Loucy (cell line): ENCODE measurements around the gene ABI3.

ENCODE experiments used
- H2AFZ ChIP-seq: fragments of 200-600 bp; sonication (generic); 2 replicates; pipeline ENCODE4 v1.6.0; 2016; ENCODE audit warnings: antibody characterized with exemption, mild to moderate bottlenecking, low read length, moderate library complexity
- H3F3A ChIP-seq: fragments of 200-600 bp; 2 replicates; pipeline ENCODE4 v1.6.0; 2016; ENCODE audit warnings: antibody characterized with exemption, low read depth, mild to moderate bottlenecking
- H3K27me3 ChIP-seq: fragments of 200-600 bp; sonication (generic); 2 replicates; pipeline ENCODE4 v1.6.1; 2014; ENCODE audit warnings: low read length, mild to moderate bottlenecking; ENCODE audit not compliant: insufficient read depth, poor library complexity, severe bottlenecking
- H3K36me3 ChIP-seq: fragments of 200-600 bp; sonication (generic); 2 replicates; pipeline ENCODE4 v1.6.1; 2016; ENCODE audit warnings: low read length; ENCODE audit not compliant: insufficient read depth
- H3K4me1 ChIP-seq: fragments of 200-600 bp; sonication (generic); 2 replicates; pipeline ENCODE4 v1.5.1; 2014; ENCODE audit warnings: low read length, mild to moderate bottlenecking; ENCODE audit not compliant: insufficient read depth, poor library complexity, severe bottlenecking
- H3K4me2 ChIP-seq: fragments of 200-600 bp; sonication (generic); 2 replicates; pipeline ENCODE4 v1.6.0; 2014; ENCODE audit warnings: antibody characterized with exemption, low read length, low read depth, mild to moderate bottlenecking; ENCODE audit not compliant: poor library complexity, severe bottlenecking
- H3K4me3 ChIP-seq: fragments of 200-600 bp; sonication (generic); 2 replicates; pipeline ENCODE4 v1.5.1; 2014; ENCODE audit warnings: low read length, mild to moderate bottlenecking, mixed read lengths; ENCODE audit not compliant: poor library complexity, severe bottlenecking
- H3K79me2 ChIP-seq: fragments of 200-600 bp; sonication (generic); 2 replicates; pipeline ENCODE4 v1.6.1; 2014; ENCODE audit warnings: low read length; ENCODE audit not compliant: insufficient read depth
- H3K9ac ChIP-seq: fragments of 200-600 bp; sonication (generic); 2 replicates; pipeline ENCODE4 v1.6.0; 2014; ENCODE audit warnings: mild to moderate bottlenecking, low read depth, low read length, moderate library complexity; ENCODE audit not compliant: poor library complexity, severe bottlenecking
- H3K9me2 ChIP-seq: fragments of 200-600 bp; sonication (generic); replicated peaks from 2 replicates; pipeline ENCODE4 v1.6.1; 2016; ENCODE audit warnings: low read depth, low read length, mixed read lengths
- H3K9me3 ChIP-seq: fragments of 200-600 bp; sonication (generic); 2 replicates; pipeline ENCODE4 v1.6.1; 2014; ENCODE audit warnings: mild to moderate bottlenecking, antibody characterized with exemption, low read length, low read depth; ENCODE audit not compliant: insufficient read depth
- H4K20me1 ChIP-seq: fragments of 200-600 bp; sonication (generic); 2 replicates; pipeline ENCODE4 v1.6.0; 2014; ENCODE audit warnings: antibody characterized with exemption, low read length, mild to moderate bottlenecking; ENCODE audit not compliant: insufficient read depth, poor library complexity, severe bottlenecking
- EZH2phosphoT487 ChIP-seq: fragments of 200-600 bp; IDR thresholded peaks from 2 replicates; pipeline ENCODE4 v1.6.1; 2018; ENCODE audit warnings: antibody characterized with exemption, mild to moderate bottlenecking, moderate library complexity, borderline replicate concordance
- TF ChIP-seq, protein P1 (sequence below): fragments of 200-600 bp; sonication (generic); conservative IDR thresholded peaks from 2 replicates; pipeline ENCODE4 v1.5.1; 2014; ENCODE audit warnings: mild to moderate bottlenecking, antibody characterized with exemption, low read length

ABI3 gene

DNA sequence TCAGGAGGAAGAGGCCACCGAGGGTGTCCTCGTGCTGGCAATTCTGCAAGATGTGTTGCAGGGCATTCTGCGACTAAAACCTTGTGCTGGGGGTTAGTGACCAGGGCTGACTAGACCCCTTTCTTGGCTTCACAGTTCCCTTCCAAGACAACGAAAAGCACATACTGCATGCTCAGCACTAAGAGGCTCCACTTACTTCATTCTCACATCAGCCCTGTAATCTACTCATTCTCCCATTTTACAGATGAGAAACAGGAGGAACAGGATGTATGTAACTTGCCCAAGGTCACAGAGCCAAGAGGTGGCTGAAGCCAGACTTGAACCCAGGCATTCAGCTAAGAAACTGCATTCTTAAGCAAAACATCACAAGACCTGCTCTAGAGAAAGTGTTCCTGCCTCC, 25.4 kb downstream of the ABI3 start:
- Histone ChIP-seq H3K4me3 (no peak overlapping the region), H2AFZ (no peak overlapping the region), H3K9me3 (no peaks in the 10 kb centered on the region), H3K79me2 (no peaks in the 10 kb centered on the region), H3F3A (no peaks in the 10 kb centered on the region), H3K4me1 (peaks cover 5% of the 10 kb centered on the region), H3K36me3 (no peaks in the 10 kb centered on the region), H3K9ac (no peak overlapping the region), H3K9me2 (no peaks in the 10 kb centered on the region), H3K27me3 (no peaks in the 10 kb centered on the region), H3K4me2 (no peak overlapping the region), H4K20me1 (no peaks in the 10 kb centered on the region)
- no peak for TF ChIP-seq EZH2phosphoT487
- TF ChIP-seq, protein P1, sequence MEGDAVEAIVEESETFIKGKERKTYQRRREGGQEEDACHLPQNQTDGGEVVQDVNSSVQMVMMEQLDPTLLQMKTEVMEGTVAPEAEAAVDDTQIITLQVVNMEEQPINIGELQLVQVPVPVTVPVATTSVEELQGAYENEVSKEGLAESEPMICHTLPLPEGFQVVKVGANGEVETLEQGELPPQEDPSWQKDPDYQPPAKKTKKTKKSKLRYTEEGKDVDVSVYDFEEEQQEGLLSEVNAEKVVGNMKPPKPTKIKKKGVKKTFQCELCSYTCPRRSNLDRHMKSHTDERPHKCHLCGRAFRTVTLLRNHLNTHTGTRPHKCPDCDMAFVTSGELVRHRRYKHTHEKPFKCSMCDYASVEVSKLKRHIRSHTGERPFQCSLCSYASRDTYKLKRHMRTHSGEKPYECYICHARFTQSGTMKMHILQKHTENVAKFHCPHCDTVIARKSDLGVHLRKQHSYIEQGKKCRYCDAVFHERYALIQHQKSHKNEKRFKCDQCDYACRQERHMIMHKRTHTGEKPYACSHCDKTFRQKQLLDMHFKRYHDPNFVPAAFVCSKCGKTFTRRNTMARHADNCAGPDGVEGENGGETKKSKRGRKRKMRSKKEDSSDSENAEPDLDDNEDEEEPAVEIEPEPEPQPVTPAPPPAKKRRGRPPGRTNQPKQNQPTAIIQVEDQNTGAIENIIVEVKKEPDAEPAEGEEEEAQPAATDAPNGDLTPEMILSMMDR, result no peak

DNA sequence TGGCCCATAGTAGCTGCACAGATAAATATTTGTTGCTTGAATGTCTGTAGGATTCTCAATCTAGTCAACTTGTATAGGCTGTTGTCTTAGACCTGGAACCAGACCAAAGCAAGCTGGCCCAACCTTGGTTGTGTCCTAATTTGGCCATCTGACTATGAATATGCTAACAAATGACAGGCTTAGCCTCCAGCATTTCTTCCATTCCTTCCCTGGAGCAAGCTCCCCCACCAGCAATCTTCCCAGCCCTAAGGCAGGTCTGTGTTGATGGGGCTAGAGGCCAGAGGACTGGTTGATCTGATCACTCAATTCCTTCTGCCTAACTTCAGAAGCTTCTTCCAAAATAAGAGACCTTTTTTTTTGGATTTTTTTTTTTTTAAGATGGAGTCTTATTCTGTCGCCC, 29.5 kb downstream of the ABI3 start:
- Histone ChIP-seq H3F3A (no peaks in the 10 kb centered on the region), H4K20me1 (no peaks in the 10 kb centered on the region), H3K4me1 (no peaks in the 10 kb centered on the region), H3K9me2 (no peaks in the 10 kb centered on the region), H3K27me3 (no peaks in the 10 kb centered on the region), H3K4me2 (no peak overlapping the region), H3K36me3 (no peaks in the 10 kb centered on the region), H3K9ac (no peak overlapping the region), H3K79me2 (no peaks in the 10 kb centered on the region), H2AFZ (no peak overlapping the region), H3K9me3 (no peaks in the 10 kb centered on the region), H3K4me3 (no peak overlapping the region)
- no peak for TF ChIP-seq EZH2phosphoT487
- TF ChIP-seq, protein P1, result no peak

DNA sequence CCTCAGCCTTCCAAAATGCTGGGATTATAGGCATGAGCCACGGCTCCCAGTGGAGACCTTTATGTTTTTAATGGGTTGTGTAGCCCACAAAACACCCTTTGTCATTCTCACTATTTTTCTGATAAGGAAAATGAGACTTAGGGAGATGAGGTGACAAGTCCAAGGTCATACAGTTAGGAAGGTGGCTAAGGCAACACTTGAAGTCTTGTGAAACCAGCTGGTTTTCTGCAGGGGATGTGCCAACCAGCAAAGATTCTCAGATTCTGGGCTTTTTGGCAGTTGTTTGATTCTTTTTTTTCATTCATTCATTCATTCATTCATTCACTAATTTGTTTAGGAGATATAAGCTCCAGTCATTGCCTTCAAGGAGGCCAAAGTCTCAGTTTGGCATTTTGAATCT, 30.1 kb downstream of the ABI3 start:
- no peaks in the 10 kb centered on the region for H3K79me2 ChIP-seq
- TF ChIP-seq EZH2phosphoT487, result no peak
- TF ChIP-seq, protein P1, result no peak

More for the DNA sequence above, 30.1 kb downstream of the ABI3 start:
- Histone ChIP-seq H3K4me3 (no peak overlapping the region), H3K4me2 (no peak overlapping the region), H3K9ac (no peak overlapping the region), H3K36me3 (no peaks in the 10 kb centered on the region), H3K9me2 (no peaks in the 10 kb centered on the region), H3K4me1 (no peaks in the 10 kb centered on the region), H3K27me3 (no peaks in the 10 kb centered on the region), H4K20me1 (no peaks in the 10 kb centered on the region), H3K9me3 (no peaks in the 10 kb centered on the region), H3F3A (no peaks in the 10 kb centered on the region), H2AFZ (no peak overlapping the region)
